Stomach (tissue), 4 donors: Measurements from ENCODE around the gene SFRP5.

ENCODE experiments used
- EP300 ChIP-seq: sonication (generic); formaldehyde crosslinking; IDR thresholded peaks from one replicate; pipeline ENCODE4 v1.6.1; 2017; ENCODE audit warnings: antibody characterized with exemption
- POLR2A ChIP-seq, 4 donors: fragments of 450-650 bp; IDR thresholded peaks; one replicate each; pipeline ENCODE4 v1.6.1; 2016; ENCODE audit warnings: antibody characterized with exemption in 4 of 4, control low read depth in 2 of 4, mild to moderate bottlenecking in 1 of 4, moderate library complexity in 1 of 4
- TF ChIP-seq, protein P1 (sequence below), 7 experiments: fragments of 450-650 bp in 4 of 7; fragments of 200-600 bp in 3 of 7; sonication (generic) in 3 of 7; IDR thresholded peaks; one replicate each; pipeline ENCODE4 v1.5.1; 2016 to 2019; ENCODE audit warnings: antibody characterized with exemption in 7 of 7, control low read depth in 2 of 7, mild to moderate bottlenecking in 1 of 7

DNA sequence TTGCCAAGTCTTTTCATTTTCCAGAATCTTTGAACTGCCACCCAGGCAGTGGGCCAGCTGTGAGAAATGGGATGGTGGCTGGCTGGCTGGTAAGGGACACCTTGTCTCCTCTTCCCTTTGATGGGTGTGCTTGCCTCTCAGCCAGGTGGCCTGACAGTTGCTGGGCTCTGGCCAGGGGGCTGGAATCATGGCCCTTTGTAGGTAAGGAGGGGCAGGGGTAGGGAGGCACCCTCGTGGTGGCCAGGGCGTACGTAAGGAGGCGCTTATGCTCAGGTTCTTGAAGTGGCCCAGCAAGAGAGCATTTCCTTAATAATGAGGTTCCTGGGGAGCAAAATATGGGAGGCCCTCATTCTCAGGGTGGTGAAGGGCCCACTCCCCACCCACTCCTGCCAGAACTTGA, 44.8 kb upstream of the SFRP5 start:
- TF ChIP-seq, protein P1, sequence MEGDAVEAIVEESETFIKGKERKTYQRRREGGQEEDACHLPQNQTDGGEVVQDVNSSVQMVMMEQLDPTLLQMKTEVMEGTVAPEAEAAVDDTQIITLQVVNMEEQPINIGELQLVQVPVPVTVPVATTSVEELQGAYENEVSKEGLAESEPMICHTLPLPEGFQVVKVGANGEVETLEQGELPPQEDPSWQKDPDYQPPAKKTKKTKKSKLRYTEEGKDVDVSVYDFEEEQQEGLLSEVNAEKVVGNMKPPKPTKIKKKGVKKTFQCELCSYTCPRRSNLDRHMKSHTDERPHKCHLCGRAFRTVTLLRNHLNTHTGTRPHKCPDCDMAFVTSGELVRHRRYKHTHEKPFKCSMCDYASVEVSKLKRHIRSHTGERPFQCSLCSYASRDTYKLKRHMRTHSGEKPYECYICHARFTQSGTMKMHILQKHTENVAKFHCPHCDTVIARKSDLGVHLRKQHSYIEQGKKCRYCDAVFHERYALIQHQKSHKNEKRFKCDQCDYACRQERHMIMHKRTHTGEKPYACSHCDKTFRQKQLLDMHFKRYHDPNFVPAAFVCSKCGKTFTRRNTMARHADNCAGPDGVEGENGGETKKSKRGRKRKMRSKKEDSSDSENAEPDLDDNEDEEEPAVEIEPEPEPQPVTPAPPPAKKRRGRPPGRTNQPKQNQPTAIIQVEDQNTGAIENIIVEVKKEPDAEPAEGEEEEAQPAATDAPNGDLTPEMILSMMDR (IDR thresholded peaks at IDR 0.05) = no peak
- no peak for TF ChIP-seq EP300
- TF ChIP-seq POLR2A (IDR thresholded peaks at IDR 0.05) = no peak
